ENCODE results near the gene SMCO4. TPM values are rescaled to one million over a fixed set of nuclear protein-coding genes. Genes with fewer than 3 reads are reported as not detected.

SMCO4 gene
- total RNA-seq, 1 donor from 2014 or later = 29.3 TPM

- Mint-ChIP-seq H3K4me3 (ENCODE audit: unreplicated experiment) (no peak overlapping the region), H3K27ac (ENCODE audit: unreplicated experiment) (no peak overlapping the region), H3K9me3 (ENCODE audit: unreplicated experiment) (no peaks in the 10 kb centered on the region), H3K36me3 (ENCODE audit: low read depth, unreplicated experiment) (peaks cover 23% of the 10 kb centered on the region), H3K4me1 (ENCODE audit: low read depth, unreplicated experiment) (peaks cover 15% of the 10 kb centered on the region), H3K27me3 (ENCODE audit: low read depth, unreplicated experiment) (no peaks in the 10 kb centered on the region)
- no peak overlapping the region for H3K27ac ChIP-seq (ENCODE audit: low read depth, low read length)
- DNase-seq (ENCODE audit: low read depth) (no peak), FAIRE-seq (no peak)
- no peak overlapping the region for H2AFZ ChIP-seq (ENCODE audit: low read depth, low read length)
- no peak overlapping the region for H3K4me2 ChIP-seq (ENCODE audit: low read length)
- H3K9ac ChIP-seq (ENCODE audit: low read length) = no peak overlapping the region
- no peaks in the 10 kb centered on the region for H3K27me3 ChIP-seq (ENCODE audit: insufficient read depth, low read length)
- no peaks in the 10 kb centered on the region for H3K9me3 ChIP-seq (ENCODE audit: insufficient read depth, low read depth, low read length)
- H3K4me3 ChIP-seq (ENCODE audit: insufficient read depth, low read depth, low read length) = no peak overlapping the region
- H3K4me1 ChIP-seq (ENCODE audit: insufficient read depth, low read length) = no peaks in the 10 kb centered on the region
- TF ChIP-seq EZH2 (IDR thresholded peaks at IDR 0.05; ENCODE audit: insufficient read depth, low read length) (no peak), CTCF (IDR thresholded peaks at IDR 0.05; ENCODE audit: insufficient read depth, low read depth, low read length) (no peak)
- H3K79me2 ChIP-seq (ENCODE audit: insufficient read depth, low read length) = no peaks in the 10 kb centered on the region
- no peaks in the 10 kb centered on the region for H3K36me3 ChIP-seq (ENCODE audit: insufficient read depth, low read length)
- peaks cover 27% of the 10 kb centered on the region for H4K20me1 ChIP-seq (ENCODE audit: insufficient read depth, low read length)
Observed at GRCh38 chr11:93482556-93482955, 60.6 kb downstream of the SMCO4 start.

- peaks cover 6% of the 10 kb centered on the region for H3K4me1 ChIP-seq (ENCODE audit: insufficient read depth, low read length)
- H3K4me2 ChIP-seq (ENCODE audit: low read length) = no peak overlapping the region
- Mint-ChIP-seq H3K27me3 (ENCODE audit: low read depth, unreplicated experiment) (no peaks in the 10 kb centered on the region), H3K9me3 (ENCODE audit: unreplicated experiment) (no peaks in the 10 kb centered on the region), H3K4me1 (ENCODE audit: low read depth, unreplicated experiment) (peaks cover 15% of the 10 kb centered on the region), H3K36me3 (ENCODE audit: low read depth, unreplicated experiment) (peaks cover 23% of the 10 kb centered on the region), H3K4me3 (ENCODE audit: unreplicated experiment) (no peak overlapping the region), H3K27ac (ENCODE audit: unreplicated experiment) (no peak overlapping the region)
- no peak for DNase-seq (ENCODE audit: low read depth)
- H3K79me2 ChIP-seq (ENCODE audit: insufficient read depth, low read length) = no peaks in the 10 kb centered on the region
- no peak overlapping the region for H3K9ac ChIP-seq (ENCODE audit: low read length)
- TF ChIP-seq CTCF (IDR thresholded peaks at IDR 0.05; ENCODE audit: insufficient read depth, low read depth, low read length) (no peak), EZH2 (IDR thresholded peaks at IDR 0.05; ENCODE audit: insufficient read depth, low read length) (no peak)
- peaks cover 27% of the 10 kb centered on the region for H4K20me1 ChIP-seq (ENCODE audit: insufficient read depth, low read length)
- H2AFZ ChIP-seq (ENCODE audit: low read depth, low read length) = no peak overlapping the region
- H3K4me3 ChIP-seq (ENCODE audit: insufficient read depth, low read depth, low read length) = no peak overlapping the region
- no peaks in the 10 kb centered on the region for H3K27me3 ChIP-seq (ENCODE audit: insufficient read depth, low read length)
- H3K27ac ChIP-seq (ENCODE audit: low read depth, low read length) = no peak overlapping the region
- no peak for FAIRE-seq
- no peaks in the 10 kb centered on the region for H3K36me3 ChIP-seq (ENCODE audit: insufficient read depth, low read length)
- H3K9me3 ChIP-seq (ENCODE audit: insufficient read depth, low read depth, low read length) = no peaks in the 10 kb centered on the region
Observed at GRCh38 chr11:93481696-93482095, 61.5 kb downstream of the SMCO4 start.

GRCh38 chr11:93481279-93481678, 61.9 kb downstream of the SMCO4 start:
- Histone ChIP-seq H3K4me2 (ENCODE audit: low read length) (no peak overlapping the region), H3K9ac (ENCODE audit: low read length) (no peak overlapping the region), H2AFZ (ENCODE audit: low read depth, low read length) (no peak overlapping the region), H3K36me3 (ENCODE audit: insufficient read depth, low read length) (no peaks in the 10 kb centered on the region), H4K20me1 (ENCODE audit: insufficient read depth, low read length) (peaks cover 24% of the 10 kb centered on the region), H3K27me3 (ENCODE audit: insufficient read depth, low read length) (no peaks in the 10 kb centered on the region), H3K27ac (ENCODE audit: low read depth, low read length) (no peak overlapping the region), H3K4me3 (ENCODE audit: insufficient read depth, low read depth, low read length) (no peak overlapping the region), H3K4me1 (ENCODE audit: insufficient read depth, low read length) (peaks cover 6% of the 10 kb centered on the region), H3K79me2 (ENCODE audit: insufficient read depth, low read length) (no peaks in the 10 kb centered on the region), H3K9me3 (ENCODE audit: insufficient read depth, low read depth, low read length) (no peaks in the 10 kb centered on the region)
- FAIRE-seq = no peak
- Mint-ChIP-seq H3K4me3 (ENCODE audit: unreplicated experiment) (no peak overlapping the region), H3K27ac (ENCODE audit: unreplicated experiment) (no peak overlapping the region), H3K36me3 (ENCODE audit: low read depth, unreplicated experiment) (peaks cover 23% of the 10 kb centered on the region), H3K4me1 (ENCODE audit: low read depth, unreplicated experiment) (peaks cover 15% of the 10 kb centered on the region), H3K27me3 (ENCODE audit: low read depth, unreplicated experiment) (no peaks in the 10 kb centered on the region), H3K9me3 (ENCODE audit: unreplicated experiment) (no peaks in the 10 kb centered on the region)
- no peak for TF ChIP-seq CTCF (IDR thresholded peaks at IDR 0.05; ENCODE audit: insufficient read depth, low read depth, low read length)
- TF ChIP-seq EZH2 (IDR thresholded peaks at IDR 0.05; ENCODE audit: insufficient read depth, low read length) = no peak
- no peak for DNase-seq (ENCODE audit: low read depth)
